GM11168 (cell line): ENCODE data around the gene PLEKHH1.

ENCODE experiments used
- in situ Hi-C: fragments of 300-500 bp; cut with MboI; formaldehyde crosslinking; loops from one replicate; pipeline ENCODE4 v1.12.0; 2022; ENCODE audit warnings: low sequenced_read_pairs; ENCODE audit not compliant: unreplicated experiment

Gene PLEKHH1

GRCh38 chr14:67559639-67560038 lies 26.5 kb downstream of the PLEKHH1 start:
- in situ Hi-C loops: no loop called here

- in situ Hi-C loops: no loop called here
Measured at GRCh38 chr14:67562025-67562775, 29.1 kb downstream of the PLEKHH1 start.

GRCh38 chr14:67562776-67563150 lies 29.7 kb downstream of the PLEKHH1 start:
- in situ Hi-C loops: no loop called here

- in situ Hi-C loops: no loop called here
Measured at GRCh38 chr14:67564236-67564635, 31.1 kb downstream of the PLEKHH1 start.

GRCh38 chr14:67566908-67567307 lies 33.8 kb downstream of the PLEKHH1 start:
- in situ Hi-C loops: loop anchor here (5.0 kb wide), 1 partner anchor 135 kb away; no protein-coding TSS in a partner anchor

GRCh38 chr14:67567654-67568053 lies 34.6 kb downstream of the PLEKHH1 start:
- in situ Hi-C loops: loop anchor here (5.0 kb wide), 1 partner anchor 135 kb away; no protein-coding TSS in a partner anchor

- in situ Hi-C loops: loop anchor here (5.0 kb wide), 1 partner anchor 137 kb away; no protein-coding TSS in a partner anchor
Measured at GRCh38 chr14:67569011-67569650, 36.0 kb downstream of the PLEKHH1 start.

GRCh38 chr14:67569651-67570290 lies 36.7 kb downstream of the PLEKHH1 start:
- in situ Hi-C loops: loop anchor here (5.0 kb wide), 1 partner anchor 137 kb away; no protein-coding TSS in a partner anchor

GRCh38 chr14:67570453-67570852 lies 37.4 kb downstream of the PLEKHH1 start:
- in situ Hi-C loops: no loop called here

GRCh38 chr14:67571275-67571990 lies 38.3 kb downstream of the PLEKHH1 start:
- in situ Hi-C loops: no loop called here

- in situ Hi-C loops: no loop called here
Measured at GRCh38 chr14:67571991-67572323, 38.9 kb downstream of the PLEKHH1 start.

GRCh38 chr14:67572608-67573007 lies 39.5 kb downstream of the PLEKHH1 start:
- in situ Hi-C loops: no loop called here

GRCh38 chr14:67573228-67574010 lies 40.3 kb downstream of the PLEKHH1 start:
- in situ Hi-C loops: no loop called here

- in situ Hi-C loops: no loop called here
Measured at GRCh38 chr14:67574156-67574555, 41.1 kb downstream of the PLEKHH1 start.

GRCh38 chr14:67574806-67575205 lies 41.7 kb downstream of the PLEKHH1 start:
- in situ Hi-C loops: no loop called here

GRCh38 chr14:67575684-67576083 lies 42.6 kb downstream of the PLEKHH1 start:
- in situ Hi-C loops: no loop called here

- in situ Hi-C loops: no loop called here
Measured at GRCh38 chr14:67576216-67576955, 43.3 kb downstream of the PLEKHH1 start.

GRCh38 chr14:67577181-67577808 lies 44.2 kb downstream of the PLEKHH1 start:
- in situ Hi-C loops: no loop called here
